Gastroesophageal sphincter (tissue), 3 donors: Measurements from ENCODE around the gene PHC2.

Experiments
- CTCF ChIP-seq, 4 experiments: fragments of 200-600 bp in 2 of 4; fragments of 450-650 bp in 2 of 4; sonication (generic) in 1 of 4; IDR thresholded peaks; one replicate each; pipeline ENCODE4 v1.5.1; 2017 to 2019; ENCODE audit warnings: antibody characterized with exemption in 4 of 4, mild to moderate bottlenecking in 2 of 4, moderate library complexity in 2 of 4
- EP300 ChIP-seq: sonication (generic); formaldehyde crosslinking; IDR thresholded peaks from one replicate; pipeline ENCODE4 v1.6.1; 2017; ENCODE audit warnings: antibody characterized with exemption, mild to moderate bottlenecking
- POLR2AphosphoS5 ChIP-seq: sonication (generic); formaldehyde crosslinking; IDR thresholded peaks from one replicate; pipeline ENCODE4 v1.6.1; 2017; ENCODE audit warnings: antibody characterized with exemption

- TF ChIP-seq POLR2AphosphoS5, result no peak
- no peak for TF ChIP-seq CTCF (IDR thresholded peaks at IDR 0.05)
- no peak for TF ChIP-seq EP300
Measured at GRCh38 chr1:33282791-33283190, 148.1 kb downstream of the PHC2 start.
